Psoas muscle (tissue), 8 donors: ENCODE measurements around the gene COX7A2L. TPM values are rescaled to one million over a fixed set of nuclear protein-coding genes. Genes with fewer than 3 reads are reported as not detected.

Experiments
- ATAC-seq, 4 donors: fragments of 200-7000 bp; cut with Tn5 transposase; one replicate each; pipeline ENCODE4 v1.9.1; 2020; ENCODE audit warnings: moderate library complexity in 3 of 4, mild to moderate bottlenecking in 2 of 4
- DNase-seq, 2 donors: peaks; one replicate each; pipeline ENCODE4 v3.0.0-alpha.2; 2020
- H3K27ac ChIP-seq: fragments of 200-600 bp; one replicate; pipeline ENCODE4 v1.8.0; 2022
- H3K27me3 ChIP-seq, 3 donors: fragments of 200-600 bp in 1 of 3; one replicate each; pipeline versions ENCODE4 v1.6.1 to v1.8.0; 2013 to 2022; ENCODE audit warnings: low read length in 2 of 3, mild to moderate bottlenecking in 2 of 3, moderate library complexity in 1 of 3; ENCODE audit not compliant: insufficient read depth in 3 of 3
- H3K36me3 ChIP-seq, 2 donors: fragments of 200-600 bp in 1 of 2; one replicate each; pipeline versions ENCODE4 v1.6.1 to v1.8.0; 2013 to 2022; ENCODE audit warnings: low read depth in 1 of 2, mild to moderate bottlenecking in 1 of 2, moderate library complexity in 1 of 2; ENCODE audit not compliant: insufficient read depth in 1 of 2
- H3K4me1 ChIP-seq: fragments of 200-600 bp; one replicate; pipeline ENCODE4 v1.8.0; 2022
- H3K4me3 ChIP-seq: fragments of 200-600 bp; one replicate; pipeline ENCODE4 v1.8.0; 2022; ENCODE audit warnings: mild to moderate bottlenecking
- H3K9me3 ChIP-seq: fragments of 200-600 bp; one replicate; pipeline ENCODE4 v1.8.0; 2022
- WGBS, 3 donors: extraction: QIAGEN DNeasy Blood & Tissue Kit; methylation state at CpG; one replicate each; pipeline versions ENCODE4 v1.1.6 to v1.1.7; 2013; 5-methylcytosine and 5-hydroxymethylcytosine counted together
- intact Hi-C, 2 donors: fragments of 100-400 bp; cut with DNase I; formaldehyde crosslinking; loops; one replicate each; pipeline versions ENCODE4 v1.11.0 to v1.14.2; 2022
- polyA plus RNA-seq, 3 donors: library from polyadenylated mRNA; stranded (reverse); fragments of 200-250 nt; gene quantifications; one replicate each; pipeline ENCODE4 v1.2.3, GENCODE V29; 2013
- total RNA-seq, 4 donors: library from RNA; stranded (reverse); fragmentation: NEBNext Ultra II Directional in 2 of 4; extraction: Animal tissue kit (Norgen Biotek cat#: 25700) in 2 of 4; gene quantifications; one replicate each; pipeline versions ENCODE4 v1.2.1 to v1.2.4, GENCODE V29; 2021 to 2023
- TF ChIP-seq, protein P1 (sequence below): fragments of 200-600 bp; IDR thresholded peaks from one replicate; pipeline ENCODE4 v1.8.0; 2022; ENCODE audit warnings: antibody characterized with exemption
- donor health status: healthy with polysubstance abuse.
- donor health status: DM: no; HTN: no; CAD: no; lungs with moderate emphysema.
- donor health status: Bipolar disorder and iron deficiency.
- donor health status: healthy.
- donor health status: DM: yes; HTN: yes; CAD: no.
- donor health status: DM: no; HTN: no; CAD: no.
- donor health status: DM: no; HTN: no; CAD: no.
- donor health status: DM: yes; HTN: yes; CAD: no.

The COX7A2L gene
- total and polyA plus RNA-seq, 7 donors = 58.1 to 176 (median 75.4) TPM

DNA sequence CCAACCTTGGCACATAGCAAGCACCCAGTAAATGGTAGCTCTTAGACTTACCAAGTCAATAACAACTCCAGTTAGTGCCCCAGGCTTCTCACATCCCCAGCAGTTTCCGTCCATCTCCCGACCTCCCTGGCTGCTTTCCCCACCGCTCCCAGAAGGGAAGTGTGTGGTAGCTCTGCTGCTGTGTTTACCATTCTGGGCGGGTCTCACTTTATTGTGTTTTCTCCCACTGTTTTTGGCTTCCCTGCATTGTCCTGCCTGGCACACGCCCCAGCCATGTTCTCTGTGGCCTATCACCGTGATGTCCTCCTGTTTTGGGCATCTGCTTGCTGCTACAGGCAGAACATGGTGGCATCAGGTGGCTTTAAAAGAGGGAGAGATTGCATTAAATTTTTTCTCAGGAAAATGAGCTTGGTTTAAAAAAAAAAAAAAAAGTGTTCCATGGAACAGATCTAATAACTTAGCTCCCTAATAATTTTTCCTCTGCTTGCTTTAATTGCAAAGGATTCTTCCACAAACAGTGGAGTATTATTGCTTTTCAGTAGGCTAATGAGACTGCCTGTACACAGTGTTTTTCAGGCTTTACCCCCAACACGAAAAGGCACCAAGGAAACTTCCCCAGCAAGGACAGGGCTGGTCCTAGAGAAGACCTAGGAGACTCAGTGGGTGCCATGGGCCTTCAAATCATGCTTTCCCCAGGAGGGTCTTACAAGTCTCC, 8.0 kb upstream of the COX7A2L start:
- H3K4me1 ChIP-seq = no peaks in the 10 kb centered on the region
- ATAC-seq (no peak), DNase-seq (no peak)
- TF ChIP-seq, protein P1, sequence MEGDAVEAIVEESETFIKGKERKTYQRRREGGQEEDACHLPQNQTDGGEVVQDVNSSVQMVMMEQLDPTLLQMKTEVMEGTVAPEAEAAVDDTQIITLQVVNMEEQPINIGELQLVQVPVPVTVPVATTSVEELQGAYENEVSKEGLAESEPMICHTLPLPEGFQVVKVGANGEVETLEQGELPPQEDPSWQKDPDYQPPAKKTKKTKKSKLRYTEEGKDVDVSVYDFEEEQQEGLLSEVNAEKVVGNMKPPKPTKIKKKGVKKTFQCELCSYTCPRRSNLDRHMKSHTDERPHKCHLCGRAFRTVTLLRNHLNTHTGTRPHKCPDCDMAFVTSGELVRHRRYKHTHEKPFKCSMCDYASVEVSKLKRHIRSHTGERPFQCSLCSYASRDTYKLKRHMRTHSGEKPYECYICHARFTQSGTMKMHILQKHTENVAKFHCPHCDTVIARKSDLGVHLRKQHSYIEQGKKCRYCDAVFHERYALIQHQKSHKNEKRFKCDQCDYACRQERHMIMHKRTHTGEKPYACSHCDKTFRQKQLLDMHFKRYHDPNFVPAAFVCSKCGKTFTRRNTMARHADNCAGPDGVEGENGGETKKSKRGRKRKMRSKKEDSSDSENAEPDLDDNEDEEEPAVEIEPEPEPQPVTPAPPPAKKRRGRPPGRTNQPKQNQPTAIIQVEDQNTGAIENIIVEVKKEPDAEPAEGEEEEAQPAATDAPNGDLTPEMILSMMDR = no peak
- H3K27me3 ChIP-seq = no peaks in the 10 kb centered on the region
- WGBS, 3 donors = 54 to 62% (median 61%) methylated on average over 7 of the region's 7 CpGs
- intact Hi-C loops = loop anchor here in 1 of 2 donors (10.0 kb wide), 1 partner anchor 534 kb away; no protein-coding TSS in a partner anchor
- H3K9me3 ChIP-seq = no peaks in the 10 kb centered on the region
- no peaks in the 10 kb centered on the region for H3K36me3 ChIP-seq
- H3K27ac ChIP-seq = no peak overlapping the region
- H3K4me3 ChIP-seq = no peak overlapping the region

DNA sequence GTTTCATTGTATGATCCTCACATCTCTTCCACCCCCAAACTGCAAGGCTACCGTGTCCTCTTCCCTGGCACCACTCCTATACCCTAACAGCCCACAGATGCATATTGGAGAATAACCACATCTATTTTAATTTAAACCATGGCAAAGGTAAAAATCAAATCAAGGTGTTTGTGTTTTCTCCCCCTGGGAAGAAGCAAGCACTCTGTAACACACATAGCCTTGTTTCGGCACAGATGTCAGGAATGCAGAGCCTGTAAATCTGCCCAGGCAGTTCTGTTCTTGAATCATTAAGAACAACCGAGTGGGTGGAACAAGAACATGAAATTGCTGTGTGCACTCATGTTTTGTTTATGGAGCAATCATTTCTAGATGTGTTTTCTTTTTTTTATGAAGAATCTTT, 6.8 kb upstream of the COX7A2L start:
- Histone ChIP-seq H3K4me3 (no peak overlapping the region), H3K4me1 (no peaks in the 10 kb centered on the region), H3K9me3 (no peaks in the 10 kb centered on the region), H3K36me3 (no peaks in the 10 kb centered on the region), H3K27me3 (no peaks in the 10 kb centered on the region), H3K27ac (no peak overlapping the region)
- ATAC-seq = no peak
- intact Hi-C loops = loop anchor here in 1 of 2 donors (10.0 kb wide), 1 partner anchor 533 kb away; no protein-coding TSS in a partner anchor
- DNase-seq = no peak
- TF ChIP-seq, protein P1 = no peak
- 23 to 29% (median 25%) methylated on average over 3 of the region's 3 CpGs for WGBS, 3 donors

GRCh38 chr2:42366411-42366810, 5.4 kb upstream of the COX7A2L start:
- intact Hi-C loops = loop anchor here in 1 of 2 donors (10.0 kb wide), 1 partner anchor 532 kb away; no protein-coding TSS in a partner anchor
- ATAC-seq (no peak), DNase-seq (no peak)
- no peaks in the 10 kb centered on the region for H3K36me3 ChIP-seq
- H3K27me3 ChIP-seq = no peaks in the 10 kb centered on the region
- no peaks in the 10 kb centered on the region for H3K9me3 ChIP-seq
- no peak overlapping the region for H3K4me3 ChIP-seq
- peaks cover 5% of the 10 kb centered on the region for H3K4me1 ChIP-seq
- TF ChIP-seq, protein P1 = no peak
- no peak overlapping the region for H3K27ac ChIP-seq

DNA sequence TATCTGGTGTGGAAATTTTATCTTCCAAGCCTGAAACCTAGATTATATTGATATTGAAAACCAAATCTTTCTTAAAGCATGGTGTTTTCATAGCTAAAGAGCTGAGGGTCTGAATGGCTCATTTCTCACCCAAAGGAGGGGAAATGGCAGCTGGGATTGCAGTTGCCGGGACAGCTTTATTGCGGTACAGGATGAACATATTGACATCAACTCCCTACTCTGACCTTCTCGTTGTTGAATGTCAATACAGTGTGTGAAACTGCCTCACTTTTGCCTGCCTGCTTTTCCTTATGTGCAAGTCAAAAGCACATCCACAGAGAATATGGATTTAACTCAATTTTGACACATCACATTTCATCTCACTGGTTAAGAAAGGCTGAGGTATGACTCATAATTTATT, 3.6 kb upstream of the COX7A2L start:
- no peak overlapping the region for H3K4me3 ChIP-seq
- intact Hi-C loops = loop anchor here (5.0 to 10.0 kb wide), 2 partner anchors 522 to 530 kb away; no protein-coding TSS in a partner anchor

More for the DNA sequence above, 3.6 kb upstream of the COX7A2L start:
- TF ChIP-seq, protein P1 = no peak
- ATAC-seq (no peak), DNase-seq (no peak)
- no peak overlapping the region for H3K27ac ChIP-seq
- H3K36me3 ChIP-seq = no peaks in the 10 kb centered on the region
- peaks cover 9% of the 10 kb centered on the region for H3K4me1 ChIP-seq
- H3K27me3 ChIP-seq = no peaks in the 10 kb centered on the region
- H3K9me3 ChIP-seq = no peaks in the 10 kb centered on the region
- WGBS, 3 donors = 37 to 44% (median 43%) methylated on average over 3 of the region's 3 CpGs
